H1 (cell line): Measurements from ENCODE around the gene ELMO1.

ENCODE experiments used
- CEBPB ChIP-seq: IDR thresholded peaks from 2 replicates; pipeline ENCODE4 v1.6.1; 2012; ENCODE audit warnings: low read depth, low read length
- EP300 ChIP-seq, 2 experiments: IDR thresholded peaks; 1 replicate in 1 of 2; 2 replicates in 1 of 2; pipeline ENCODE4 v1.6.1; 2011 to 2012; ENCODE audit warnings: low read depth in 2 of 2, low read length in 2 of 2, mild to moderate bottlenecking in 2 of 2, borderline replicate concordance in 1 of 2, inconsistent platforms in 1 of 2, moderate library complexity in 1 of 2
- EZH2 ChIP-seq: fragments of 200-600 bp; sonication (generic); IDR thresholded peaks from 2 replicates; pipeline ENCODE4 v1.7.1; 2012; ENCODE audit warnings: low read depth, mild to moderate bottlenecking, moderate library complexity, low read length, inconsistent platforms; ENCODE audit not compliant: severe bottlenecking
- POLR2A ChIP-seq, 2 experiments: IDR thresholded peaks; 1 replicate in 1 of 2; 2 replicates in 1 of 2; pipeline ENCODE4 v1.6.1; 2011; ENCODE audit warnings: low read depth in 2 of 2, low read length in 2 of 2, mild to moderate bottlenecking in 2 of 2; ENCODE audit errors: control extremely low read depth in 1 of 2
- POLR2AphosphoS5 ChIP-seq: IDR thresholded peaks from 2 replicates; pipeline ENCODE4 v1.6.1; 2011; ENCODE audit warnings: low read depth, low read length
- RAD21 ChIP-seq, 2 experiments: IDR thresholded peaks in 1 of 2; conservative IDR thresholded peaks in 1 of 2; 2 replicates each; pipeline ENCODE4 v1.6.1; 2011; ENCODE audit warnings: low read depth in 2 of 2, low read length in 2 of 2, improper control_type of control experiment in 1 of 2, inconsistent platforms in 1 of 2, mild to moderate bottlenecking in 1 of 2, moderate library complexity in 1 of 2
- RFX5 ChIP-seq: IDR thresholded peaks from 2 replicates; pipeline ENCODE4 v1.6.1; 2011; ENCODE audit warnings: low read depth, low read length, improper control_type of control experiment, borderline replicate concordance
- SAP30 ChIP-seq: fragments of 300-600 bp; sonication (generic); IDR thresholded peaks from 2 replicates; pipeline ENCODE4 v1.7.1; 2012; ENCODE audit warnings: low read length, moderate library complexity, mild to moderate bottlenecking, inconsistent platforms; ENCODE audit not compliant: insufficient read depth, insufficient replicate concordance
- SIN3A ChIP-seq, 2 experiments: IDR thresholded peaks in 1 of 2; conservative IDR thresholded peaks in 1 of 2; 2 replicates each; pipeline ENCODE4 v1.6.1; 2011 to 2012; ENCODE audit warnings: low read length in 2 of 2, improper control_type of control experiment in 1 of 2, low read depth in 1 of 2, mild to moderate bottlenecking in 1 of 2
- SUZ12 ChIP-seq: fragments of 200-600 bp; sonication (generic); IDR thresholded peaks from 2 replicates; pipeline ENCODE4 v1.6.1; 2012; ENCODE audit warnings: mild to moderate bottlenecking, inconsistent platforms, low read length, moderate library complexity, mixed read lengths
- TCF12 ChIP-seq: IDR thresholded peaks from 2 replicates; pipeline ENCODE4 v1.6.1; 2011; ENCODE audit warnings: low read depth, mild to moderate bottlenecking, low read length
- ZNF274 ChIP-seq: IDR thresholded peaks from 2 replicates; pipeline ENCODE4 v1.7.0; 2012; ENCODE audit warnings: low read length, borderline replicate concordance; ENCODE audit errors: extremely low read depth
- TF ChIP-seq, protein P1 (sequence below), 3 experiments: IDR thresholded peaks; 1 replicate in 2 of 3; 2 replicates in 1 of 3; pipeline versions ENCODE4 v1.5.1 to v1.6.1; 2011; ENCODE audit warnings: low read length in 3 of 3, mild to moderate bottlenecking in 3 of 3, inconsistent platforms in 2 of 3, low read depth in 1 of 3, moderate library complexity in 1 of 3; ENCODE audit not compliant: insufficient read depth in 1 of 3; ENCODE audit errors: control extremely low read depth in 1 of 3
- TF ChIP-seq, protein P2 (sequence below): IDR thresholded peaks from 2 replicates; pipeline ENCODE4 v1.6.1; 2011; ENCODE audit warnings: low read depth, mild to moderate bottlenecking, low read length; ENCODE audit not compliant: insufficient read depth

DNA sequence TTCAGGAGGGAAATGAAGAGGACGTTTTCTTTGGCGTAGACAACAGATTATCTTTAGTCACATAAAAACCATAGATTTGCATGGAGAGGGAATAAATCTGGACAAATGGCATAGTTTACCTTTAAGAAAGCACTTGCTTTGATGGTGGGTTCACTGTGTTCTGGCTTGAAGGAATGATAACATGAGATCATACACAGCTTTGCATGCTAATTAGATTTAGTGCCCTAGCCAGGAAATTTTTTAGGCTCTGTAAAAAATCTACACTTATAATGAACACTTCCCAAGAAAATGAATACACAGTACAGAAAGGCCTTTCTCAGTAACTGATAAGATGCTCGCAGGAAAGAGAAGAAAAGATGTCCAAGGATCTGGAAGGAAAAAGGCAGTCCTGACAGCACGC lies 506.1 kb downstream of the ELMO1 start:
- TF ChIP-seq, protein P1, sequence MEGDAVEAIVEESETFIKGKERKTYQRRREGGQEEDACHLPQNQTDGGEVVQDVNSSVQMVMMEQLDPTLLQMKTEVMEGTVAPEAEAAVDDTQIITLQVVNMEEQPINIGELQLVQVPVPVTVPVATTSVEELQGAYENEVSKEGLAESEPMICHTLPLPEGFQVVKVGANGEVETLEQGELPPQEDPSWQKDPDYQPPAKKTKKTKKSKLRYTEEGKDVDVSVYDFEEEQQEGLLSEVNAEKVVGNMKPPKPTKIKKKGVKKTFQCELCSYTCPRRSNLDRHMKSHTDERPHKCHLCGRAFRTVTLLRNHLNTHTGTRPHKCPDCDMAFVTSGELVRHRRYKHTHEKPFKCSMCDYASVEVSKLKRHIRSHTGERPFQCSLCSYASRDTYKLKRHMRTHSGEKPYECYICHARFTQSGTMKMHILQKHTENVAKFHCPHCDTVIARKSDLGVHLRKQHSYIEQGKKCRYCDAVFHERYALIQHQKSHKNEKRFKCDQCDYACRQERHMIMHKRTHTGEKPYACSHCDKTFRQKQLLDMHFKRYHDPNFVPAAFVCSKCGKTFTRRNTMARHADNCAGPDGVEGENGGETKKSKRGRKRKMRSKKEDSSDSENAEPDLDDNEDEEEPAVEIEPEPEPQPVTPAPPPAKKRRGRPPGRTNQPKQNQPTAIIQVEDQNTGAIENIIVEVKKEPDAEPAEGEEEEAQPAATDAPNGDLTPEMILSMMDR (IDR thresholded peaks at IDR 0.05; ENCODE audit: control extremely low read depth in 1 of 3, insufficient read depth in 1 of 3, low read depth in 1 of 3, low read length in 3 of 3) = no peak
- TF ChIP-seq, protein P2, sequence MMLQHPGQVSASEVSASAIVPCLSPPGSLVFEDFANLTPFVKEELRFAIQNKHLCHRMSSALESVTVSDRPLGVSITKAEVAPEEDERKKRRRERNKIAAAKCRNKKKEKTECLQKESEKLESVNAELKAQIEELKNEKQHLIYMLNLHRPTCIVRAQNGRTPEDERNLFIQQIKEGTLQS = no peak
- TF ChIP-seq ZNF274 (no peak), EZH2 (no peak), SAP30 (no peak), POLR2A (IDR thresholded peaks at IDR 0.05; ENCODE audit: control extremely low read depth in 1 of 2, low read depth in 2 of 2, low read length in 2 of 2) (no peak), SUZ12 (no peak), POLR2AphosphoS5 (no peak), CEBPB (no peak), TCF12 (no peak), RFX5 (no peak), EP300 (IDR thresholded peaks at IDR 0.05; ENCODE audit: borderline replicate concordance in 1 of 2, low read depth in 2 of 2, low read length in 2 of 2) (no peak), SIN3A (conservative IDR thresholded peaks at IDR 0.05 in 1 of 2, IDR thresholded peaks at IDR 0.05 in 1 of 2; ENCODE audit: low read depth in 1 of 2, low read length in 2 of 2) (no peak), RAD21 (IDR thresholded peaks at IDR 0.05 in 1 of 2, conservative IDR thresholded peaks at IDR 0.05 in 1 of 2; ENCODE audit: low read depth in 2 of 2, low read length in 2 of 2) (no peak)
